Measurements from ENCODE around the gene WIPF1.

DNA sequence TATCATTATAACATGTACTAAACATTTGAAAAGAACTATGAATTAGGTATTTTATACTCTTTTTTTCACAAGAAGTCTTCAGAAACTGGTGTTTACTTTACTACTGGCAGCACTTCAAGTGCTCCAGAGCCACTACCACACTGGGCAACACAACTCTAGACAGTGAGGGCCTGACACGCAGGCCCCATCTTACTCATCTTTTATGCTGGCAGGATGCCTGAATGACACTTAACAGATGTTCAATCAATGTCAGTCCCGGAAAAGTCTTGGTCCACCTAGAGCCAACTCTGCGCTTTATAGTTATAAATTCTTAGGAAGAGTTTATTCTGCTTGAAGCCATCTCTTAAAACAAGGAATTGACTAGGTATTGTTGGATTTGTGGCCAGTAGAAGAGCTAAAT lies 8.7 kb upstream of the WIPF1 start:
- TF ChIP-seq POLR2A (IDR thresholded peaks at IDR 0.05; ENCODE audit: borderline replicate concordance, extremely low read depth, insufficient read depth, insufficient read length) = no peak
- TF ChIP-seq CTCF (IDR thresholded peaks at IDR 0.05 in 2 of 3, conservative IDR thresholded peaks at IDR 0.05 in 1 of 3; ENCODE audit: borderline replicate concordance in 1 of 3, insufficient read depth in 1 of 3, low read depth in 2 of 3, low read length in 2 of 3) = no peak
- TF ChIP-seq EZH2phosphoT487 (IDR thresholded peaks at IDR 0.05; ENCODE audit: borderline replicate concordance) = no peak
- no peak for TF ChIP-seq SRF (IDR thresholded peaks at IDR 0.05; ENCODE audit: low read depth)
- no peak for TF ChIP-seq EZH2 (IDR thresholded peaks at IDR 0.05)
- TF ChIP-seq POLR2AphosphoS5 (IDR thresholded peaks at IDR 0.05; ENCODE audit: low read depth, low read length) = no peak
- TF ChIP-seq ZNF274 (IDR thresholded peaks at IDR 0.05; ENCODE audit: low read depth, low read length) = no peak
- TF ChIP-seq, protein P1, sequence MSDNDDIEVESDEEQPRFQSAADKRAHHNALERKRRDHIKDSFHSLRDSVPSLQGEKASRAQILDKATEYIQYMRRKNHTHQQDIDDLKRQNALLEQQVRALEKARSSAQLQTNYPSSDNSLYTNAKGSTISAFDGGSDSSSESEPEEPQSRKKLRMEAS (IDR thresholded peaks at IDR 0.05) = no peak
- TF ChIP-seq YY1 (IDR thresholded peaks at IDR 0.05; ENCODE audit: extremely low read depth, insufficient replicate concordance, low read depth, low read length) = no peak
- TF ChIP-seq CEBPB (IDR thresholded peaks at IDR 0.05; ENCODE audit: low read depth) = no peak

Measured in HCT116 (cell line).